B cell (primary cell): ENCODE data around the gene CUL9. TPM values are rescaled to one million over a fixed set of nuclear protein-coding genes. Genes with fewer than 3 reads are reported as not detected.

Source experiments
- ATAC-seq: fragments of 200-7000 bp; cut with Tn5 transposase; one replicate; pipeline ENCODE4 v1.10.0; 2021; ENCODE audit warnings: low read depth, mild to moderate bottlenecking, moderate number of reproducible peaks, moderate library complexity
- CTCF ChIA-PET: fragments of 350-600 bp; sonication (Branson Sonifier 250); formaldehyde crosslinking; loops from one replicate; lab custom pipeline; 2021; ENCODE audit warnings: antibody characterized with exemption, inconsistent platforms; lab: Charles Lee
- POLR2A ChIA-PET: fragments of 350-600 bp; sonication (Branson Sonifier 250); formaldehyde crosslinking; loops from one replicate; lab custom pipeline; 2021; ENCODE audit warnings: antibody characterized with exemption; lab: Charles Lee
- DNase-seq: peaks from one replicate; pipeline ENCODE4 v3.0.0; 2013
- H2AFZ ChIP-seq: 2 replicates; pipeline ENCODE4 v1.6.1; 2012; ENCODE audit warnings: mild to moderate bottlenecking, low read depth, low read length; ENCODE audit not compliant: insufficient read depth, poor library complexity, severe bottlenecking
- H3K27ac ChIP-seq, 2 donors: 1 replicate in 1 of 2; 2 replicates in 1 of 2; pipeline ENCODE4 v1.5.1; 2012 to 2013; ENCODE audit warnings: low read length in 2 of 2, mild to moderate bottlenecking in 2 of 2, moderate library complexity in 1 of 2
- H3K27me3 ChIP-seq, 4 experiments: fragments of 200-600 bp in 1 of 4; sonication (generic) in 1 of 4; replicated peaks in 1 of 4; 1 replicate in 2 of 4; 2 replicates in 2 of 4; pipeline versions ENCODE4 v1.6.1 to v1.7.0; 2013 to 2016; ENCODE audit warnings: low read length in 3 of 4, mild to moderate bottlenecking in 2 of 4, mixed read lengths in 1 of 4, moderate library complexity in 1 of 4; ENCODE audit not compliant: insufficient read depth in 4 of 4, control insufficient read depth in 3 of 4; ENCODE audit errors: control extremely low read depth in 1 of 4
- H3K36me3 ChIP-seq, 2 experiments: replicated peaks in 1 of 2; 1 replicate in 1 of 2; 2 replicates in 1 of 2; pipeline versions ENCODE4 v1.6.1 to v1.7.1; 2013; ENCODE audit warnings: low read length in 1 of 2; ENCODE audit not compliant: insufficient read depth in 2 of 2, control insufficient read depth in 1 of 2; ENCODE audit errors: control extremely low read depth in 1 of 2, extremely low read depth in 1 of 2
- H3K4me1 ChIP-seq, 2 donors: fragments of 200-600 bp in 1 of 2; sonication (generic) in 1 of 2; 1 replicate in 1 of 2; 2 replicates in 1 of 2; pipeline versions ENCODE4 v1.5.1 to v1.6.1; 2013 to 2017; ENCODE audit warnings: low read length in 2 of 2; ENCODE audit not compliant: control insufficient read depth in 2 of 2, insufficient read depth in 2 of 2
- H3K4me2 ChIP-seq: replicated peaks from 2 replicates; pipeline ENCODE3; 2012; ENCODE audit warnings: mild to moderate bottlenecking, low read depth, low read length; ENCODE audit not compliant: poor library complexity, severe bottlenecking
- H3K4me3 ChIP-seq, 5 experiments: fragments of 200-600 bp in 1 of 5; sonication (generic) in 1 of 5; 1 replicate in 3 of 5; 2 replicates in 2 of 5; pipeline versions ENCODE4 v1.5.1 to v1.7.0; 2011 to 2016; ENCODE audit warnings: low read length in 4 of 5, mild to moderate bottlenecking in 4 of 5, low read depth in 2 of 5, control low read depth in 1 of 5, moderate library complexity in 1 of 5; ENCODE audit not compliant: insufficient read depth in 1 of 5; ENCODE audit errors: control extremely low read depth in 1 of 5, extremely low read depth in 1 of 5
- H3K79me2 ChIP-seq: fragments of 200-600 bp; sonication (generic); one replicate; pipeline ENCODE4 v1.6.0; 2016; ENCODE audit warnings: low read length; ENCODE audit not compliant: control insufficient read depth, insufficient read depth
- H3K9ac ChIP-seq: fragments of 200-600 bp; sonication (generic); 2 replicates; pipeline ENCODE4 v1.6.1; 2017; ENCODE audit warnings: mild to moderate bottlenecking, low read length, moderate library complexity
- H3K9me3 ChIP-seq, 3 donors: one replicate each; pipeline versions ENCODE4 v1.6.1 to v1.7.1; 2013; ENCODE audit warnings: low read length in 2 of 3; ENCODE audit not compliant: control insufficient read depth in 2 of 3, insufficient read depth in 1 of 3; ENCODE audit errors: control extremely low read depth in 1 of 3
- H4K20me1 ChIP-seq: 2 replicates; pipeline ENCODE4 v1.6.0; 2012; ENCODE audit warnings: mild to moderate bottlenecking, low read length; ENCODE audit not compliant: insufficient read depth, control insufficient read depth, poor library complexity, severe bottlenecking
- H3K27ac Mint-ChIP-seq: one replicate; pipeline ENCODE4 v1.8.0; 2021; ENCODE audit warnings: mixed read lengths
- H3K27me3 Mint-ChIP-seq: one replicate; pipeline ENCODE4 v1.8.0; 2021; ENCODE audit warnings: mixed read lengths
- H3K4me1 Mint-ChIP-seq: one replicate; pipeline ENCODE4 v1.8.0; 2021; ENCODE audit warnings: mixed read lengths
- H3K4me3 Mint-ChIP-seq: one replicate; pipeline ENCODE4 v1.8.0; 2021; ENCODE audit warnings: mixed read lengths
- H3K9me3 Mint-ChIP-seq: one replicate; pipeline ENCODE4 v1.8.0; 2022; ENCODE audit warnings: mixed read lengths; ENCODE audit not compliant: insufficient read depth
- EZH2 ChIP-seq: IDR thresholded peaks from 2 replicates; pipeline ENCODE4 v1.6.1; 2012; ENCODE audit warnings: borderline replicate concordance, low read depth, mild to moderate bottlenecking, moderate library complexity, low read length; ENCODE audit not compliant: insufficient read depth, poor library complexity, severe bottlenecking
- WGBS: methylation state at CpG from one replicate; pipeline ENCODE4 v1.1.5; 2013; ENCODE audit warnings: missing lambda C conversion rate; ENCODE audit not compliant: insufficient coverage; 5-methylcytosine and 5-hydroxymethylcytosine counted together
- intact Hi-C: fragments of 100-400 bp; cut with micrococcal nuclease; formaldehyde crosslinking; loops from one replicate; pipeline ENCODE4 v1.10.0; 2022
- polyA plus RNA-seq: library from polyadenylated mRNA; depleted of rRNA; stranded (reverse); fragments of >200 nt; gene quantifications from 2 replicates; pipeline ENCODE4 v1.2.3, GENCODE V29; 2012
- total RNA-seq, 2 donors: library from RNA; stranded (reverse); fragments of 120-200 nt in 1 of 2; gene quantifications; 1 replicate in 1 of 2; 2 replicates in 1 of 2; pipeline versions ENCODE4 v1.2.3 to v1.2.4, GENCODE V29; 2013 to 2022
- TF ChIP-seq, protein P1 (sequence below): fragments of 200-600 bp; IDR thresholded peaks from one replicate; pipeline ENCODE4 v1.8.0; 2022; ENCODE audit warnings: antibody characterized with exemption, mild to moderate bottlenecking

The CUL9 gene
- total and polyA plus RNA-seq, 2 donors (not counting 1 experiment from before 2014, with no cell fraction given) = 98.0 to 110 TPM

DNA sequence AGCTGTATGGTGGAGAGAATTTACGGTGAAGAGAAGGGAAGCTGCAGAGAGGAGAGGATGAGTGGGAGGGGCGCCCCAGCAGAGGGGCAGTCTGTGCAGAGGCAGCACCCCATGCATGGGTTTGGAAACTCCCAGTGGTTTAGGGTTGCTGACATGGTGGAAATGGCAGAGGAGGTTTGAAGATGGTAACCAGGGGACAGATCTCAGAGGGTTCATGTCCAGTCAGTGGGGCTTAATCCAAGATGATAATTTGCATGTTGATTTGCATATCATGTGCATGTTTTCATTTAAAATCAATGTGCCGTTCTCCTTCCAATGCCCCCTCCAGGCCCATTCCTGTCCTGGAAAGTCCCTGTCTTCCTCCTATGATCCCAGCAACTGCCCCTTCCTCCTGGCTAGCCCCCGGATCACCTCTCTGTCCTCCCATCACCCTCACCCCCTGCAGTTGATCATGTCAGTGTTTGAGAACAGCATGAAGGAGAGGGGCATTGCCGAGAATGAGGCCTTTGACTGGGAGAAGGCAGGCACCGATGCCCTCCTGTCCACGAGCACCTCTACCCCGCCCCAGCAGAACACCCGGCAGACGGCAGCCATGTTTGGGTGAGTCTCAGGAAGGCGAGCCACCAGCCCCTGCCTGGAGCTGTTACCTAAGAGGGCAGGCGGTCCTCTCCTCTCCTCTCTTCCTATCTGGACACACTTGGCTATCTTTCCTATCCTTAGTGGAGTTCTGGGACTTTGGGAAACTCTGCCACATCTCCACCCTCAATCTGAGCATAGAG, 75.6 kb downstream of the CUL9 start:
- no peak overlapping the region for H3K9ac ChIP-seq
- H3K27ac ChIP-seq = no peak overlapping the region
- H3K4me1 Mint-ChIP-seq = no peaks in the 10 kb centered on the region
- H3K4me2 ChIP-seq = no peak overlapping the region
- H3K9me3 Mint-ChIP-seq = no peaks in the 10 kb centered on the region
- H3K79me2 ChIP-seq = no peaks in the 10 kb centered on the region
- DNase-seq = no peak
- peaks cover 0 to 29% (median 2%) of the 10 kb centered on the region in 4 experiments for H3K27me3 ChIP-seq
- intact Hi-C loops = no loop called here
- H3K9me3 ChIP-seq = peaks cover 0 to 7% (median 0%) of the 10 kb centered on the region in 3 donors
- ChIA-PET POLR2A (no interaction called here), CTCF (interaction anchor here (0.6 kb wide), 1 partner anchor 143 kb away, joined by 3 read pairs; no protein-coding TSS in a partner anchor)
- 93% methylated on average over 9 of the region's 12 CpGs for WGBS
- no peak overlapping the region for H3K27ac Mint-ChIP-seq
- no peak for TF ChIP-seq EZH2
- TF ChIP-seq, protein P1, sequence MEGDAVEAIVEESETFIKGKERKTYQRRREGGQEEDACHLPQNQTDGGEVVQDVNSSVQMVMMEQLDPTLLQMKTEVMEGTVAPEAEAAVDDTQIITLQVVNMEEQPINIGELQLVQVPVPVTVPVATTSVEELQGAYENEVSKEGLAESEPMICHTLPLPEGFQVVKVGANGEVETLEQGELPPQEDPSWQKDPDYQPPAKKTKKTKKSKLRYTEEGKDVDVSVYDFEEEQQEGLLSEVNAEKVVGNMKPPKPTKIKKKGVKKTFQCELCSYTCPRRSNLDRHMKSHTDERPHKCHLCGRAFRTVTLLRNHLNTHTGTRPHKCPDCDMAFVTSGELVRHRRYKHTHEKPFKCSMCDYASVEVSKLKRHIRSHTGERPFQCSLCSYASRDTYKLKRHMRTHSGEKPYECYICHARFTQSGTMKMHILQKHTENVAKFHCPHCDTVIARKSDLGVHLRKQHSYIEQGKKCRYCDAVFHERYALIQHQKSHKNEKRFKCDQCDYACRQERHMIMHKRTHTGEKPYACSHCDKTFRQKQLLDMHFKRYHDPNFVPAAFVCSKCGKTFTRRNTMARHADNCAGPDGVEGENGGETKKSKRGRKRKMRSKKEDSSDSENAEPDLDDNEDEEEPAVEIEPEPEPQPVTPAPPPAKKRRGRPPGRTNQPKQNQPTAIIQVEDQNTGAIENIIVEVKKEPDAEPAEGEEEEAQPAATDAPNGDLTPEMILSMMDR = no peak
- peaks cover 28% of the 10 kb centered on the region for H3K27me3 Mint-ChIP-seq
- H3K4me1 ChIP-seq = no peaks in the 10 kb centered on the region
- no peak overlapping the region for H3K4me3 Mint-ChIP-seq
- no peaks in the 10 kb centered on the region for H3K36me3 ChIP-seq
- H3K4me3 ChIP-seq = no peak overlapping the region
- ATAC-seq = no peak
- no peak overlapping the region for H2AFZ ChIP-seq
- H4K20me1 ChIP-seq = no peaks in the 10 kb centered on the region

DNA sequence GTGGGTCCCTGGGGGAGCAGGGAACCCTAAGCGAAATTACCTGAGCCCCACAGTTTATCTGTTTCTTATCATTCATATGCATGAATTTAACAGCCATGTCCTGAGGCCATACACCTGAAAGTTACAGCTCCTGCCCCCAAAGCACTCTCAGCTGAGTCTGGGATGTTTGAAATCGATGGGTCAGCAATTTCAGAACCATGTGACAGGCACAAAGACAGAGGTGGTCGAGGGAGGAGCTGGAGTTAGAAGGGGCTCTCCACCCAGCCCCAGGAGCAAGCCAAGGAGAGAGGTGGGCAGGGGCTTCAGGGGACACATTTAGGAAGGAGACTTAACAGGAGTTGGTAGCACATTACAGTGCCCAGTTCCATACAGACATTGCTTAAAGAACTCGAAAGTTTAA, 76.2 kb downstream of the CUL9 start:
- Histone ChIP-seq H3K36me3 (no peaks in the 10 kb centered on the region), H3K4me3 (no peak overlapping the region), H3K4me2 (no peak overlapping the region), H3K27me3 (peaks cover 0 to 23% (median under 1%) of the 10 kb centered on the region in 4 experiments), H2AFZ (no peak overlapping the region), H3K27ac (no peak overlapping the region), H3K79me2 (no peaks in the 10 kb centered on the region), H3K9ac (no peak overlapping the region), H3K4me1 (no peaks in the 10 kb centered on the region), H3K9me3 (peaks cover 0 to 7% (median 0%) of the 10 kb centered on the region in 3 donors), H4K20me1 (no peaks in the 10 kb centered on the region)
- DNase-seq (no peak), ATAC-seq (no peak)
- H3K27ac Mint-ChIP-seq = no peak overlapping the region
- ChIA-PET CTCF (no interaction called here), POLR2A (no interaction called here)
- TF ChIP-seq EZH2 = no peak
- TF ChIP-seq, protein P1 = no peak
- no peaks in the 10 kb centered on the region for H3K4me1 Mint-ChIP-seq
- intact Hi-C loops = no loop called here
- no peak overlapping the region for H3K4me3 Mint-ChIP-seq
- WGBS = 100% methylated on average over 1 of the region's 4 CpGs
- peaks cover 21% of the 10 kb centered on the region for H3K27me3 Mint-ChIP-seq
- no peaks in the 10 kb centered on the region for H3K9me3 Mint-ChIP-seq
